Ishikawa (cell line): Measurements from ENCODE around the gene CCSAP.

Experiments used
- EP300 ChIP-seq: IDR thresholded peaks from 2 replicates; pipeline ENCODE4 v1.6.1; 2012; ENCODE audit warnings: borderline replicate concordance
- MAX ChIP-seq: IDR thresholded peaks from 2 replicates; pipeline ENCODE4 v1.6.1; 2012

GRCh38 chr1:229385853-229386456 is 43.1 kb upstream of the CCSAP start:
- TF ChIP-seq MAX (no peak), EP300 (no peak)
